Measurements from ENCODE around the gene TREH.

GRCh38 chr11:118677977-118678376 lies 1.5 kb downstream of the TREH start:
- TF ChIP-seq CTCF (conservative IDR thresholded peaks at IDR 0.05; ENCODE audit: low read depth, low read length) (no peak), EZH2 (IDR thresholded peaks at IDR 0.05; ENCODE audit: borderline replicate concordance, low read depth, low read length, poor library complexity, severe bottlenecking) (no peak)

All from A673 (cell line).